IMR-90 (cell line): ENCODE results near the gene CCSER2. TPM values are rescaled to one million over a fixed set of nuclear protein-coding genes. Genes with fewer than 3 reads are reported as not detected.

Experiments used
- ATAC-seq: fragments of 200-7000 bp; cut with Tn5 transposase; 2 replicates; pipeline ENCODE4 v1.9.1; 2020; ENCODE audit warnings: low read depth, mild to moderate bottlenecking, moderate library complexity
- BruUV-seq: library from RNA; stranded (reverse); fragments of 400-500 nt; replicated peaks from 2 replicates; lab custom pipeline; 2021; lab: Mats Ljungman, UMichigan
- CTCF ChIA-PET: fragments of 300-600 bp; formaldehyde crosslinking; extraction: SDS; loops from one replicate; lab custom pipeline; 2021; ENCODE audit warnings: antibody characterized with exemption; lab: Yijun Ruan, JAX
- POLR2A ChIA-PET: fragments of 300-600 bp; sonication (Branson Sonifier 250); formaldehyde crosslinking; loops from one replicate; lab custom pipeline; 2022; ENCODE audit warnings: antibody characterized with exemption; ENCODE audit not compliant: unreplicated experiment; lab: Charles Lee
- DNase-seq: peaks from one replicate; pipeline ENCODE4 v3.0.0; 2013
- H2AFZ ChIP-seq: replicated peaks from 2 replicates; pipeline ENCODE3; 2013; ENCODE audit warnings: low read length, mild to moderate bottlenecking; ENCODE audit not compliant: poor library complexity
- H2AK5ac ChIP-seq: 2 replicates; pipeline ENCODE4 v1.6.1; 2013; ENCODE audit warnings: low read depth, low read length, inconsistent platforms
- H2AK9ac ChIP-seq: replicated peaks from 2 replicates; pipeline ENCODE3; 2013; ENCODE audit warnings: mild to moderate bottlenecking, low read depth, low read length, moderate library complexity; ENCODE audit not compliant: poor library complexity
- H2BK120ac ChIP-seq: 2 replicates; pipeline ENCODE4 v1.6.1; 2013; ENCODE audit warnings: low read depth, low read length, inconsistent platforms
- H2BK15ac ChIP-seq: 3 replicates; pipeline ENCODE4 v1.6.1; 2013; ENCODE audit warnings: low read depth, low read length, inconsistent platforms
- H2BK20ac ChIP-seq: 2 replicates; pipeline ENCODE4 v1.6.1; 2013; ENCODE audit warnings: low read depth, mild to moderate bottlenecking, inconsistent platforms, low read length, moderate library complexity
- H2BK5ac ChIP-seq: 2 replicates; pipeline ENCODE4 v1.6.1; 2013; ENCODE audit warnings: mild to moderate bottlenecking, low read depth, low read length, inconsistent platforms; ENCODE audit not compliant: poor library complexity, severe bottlenecking
- H3K14ac ChIP-seq: replicated peaks from 2 replicates; pipeline ENCODE4 v1.6.1; 2013; ENCODE audit warnings: low read depth, low read length, inconsistent platforms
- H3K18ac ChIP-seq: 2 replicates; pipeline ENCODE4 v1.6.1; 2013; ENCODE audit warnings: low read depth, low read length, control low read depth
- H3K23ac ChIP-seq: 2 replicates; pipeline ENCODE4 v1.6.1; 2013; ENCODE audit warnings: low read depth, low read length, inconsistent platforms
- H3K27ac ChIP-seq: 2 replicates; pipeline ENCODE4 v1.5.1; 2013; ENCODE audit warnings: mild to moderate bottlenecking, control low read depth, low read length; ENCODE audit not compliant: insufficient read depth
- H3K27me3 ChIP-seq: 2 replicates; pipeline ENCODE4 v1.6.1; 2013; ENCODE audit warnings: low read length; ENCODE audit not compliant: control insufficient read depth, insufficient read depth
- H3K36me3 ChIP-seq: 2 replicates; pipeline ENCODE4 v1.6.1; 2013; ENCODE audit warnings: low read length, mixed read lengths; ENCODE audit not compliant: control insufficient read depth, insufficient read depth
- H3K4ac ChIP-seq: 2 replicates; pipeline ENCODE4 v1.6.1; 2013; ENCODE audit warnings: low read depth, low read length, inconsistent platforms
- H3K4me1 ChIP-seq: 2 replicates; pipeline ENCODE4 v1.6.1; 2013; ENCODE audit warnings: low read length, mixed read lengths; ENCODE audit not compliant: control insufficient read depth, insufficient read depth
- H3K4me2 ChIP-seq: 2 replicates; pipeline ENCODE4 v1.6.1; 2013; ENCODE audit warnings: low read depth, mild to moderate bottlenecking, control low read depth, low read length, moderate library complexity
- H3K4me3 ChIP-seq: 2 replicates; pipeline ENCODE4 v1.5.1; 2013; ENCODE audit warnings: low read depth, mild to moderate bottlenecking, control low read depth, low read length, moderate library complexity; ENCODE audit not compliant: insufficient read depth
- H3K56ac ChIP-seq: 2 replicates; pipeline ENCODE4 v1.6.1; 2013; ENCODE audit warnings: low read length, inconsistent platforms; ENCODE audit not compliant: insufficient read depth; ENCODE audit errors: extremely low read depth
- H3K79me1 ChIP-seq, 2 experiments: 2 replicates each; pipeline ENCODE4 v1.6.1; 2013; ENCODE audit warnings: low read length in 2 of 2, inconsistent platforms in 1 of 2, low read depth in 1 of 2
- H3K9ac ChIP-seq: 2 replicates; pipeline ENCODE4 v1.6.1; 2013; ENCODE audit warnings: low read depth, low read length, control low read depth
- H3K9me1 ChIP-seq: 2 replicates; pipeline ENCODE4 v1.6.1; 2013; ENCODE audit warnings: low read length, inconsistent platforms; ENCODE audit not compliant: insufficient read depth
- H3K9me3 ChIP-seq: 2 replicates; pipeline ENCODE4 v1.6.1; 2013; ENCODE audit warnings: low read length; ENCODE audit not compliant: control insufficient read depth, insufficient read depth
- H4K20me1 ChIP-seq: 2 replicates; pipeline ENCODE4 v1.6.1; 2013; ENCODE audit warnings: low read length, inconsistent platforms; ENCODE audit not compliant: insufficient read depth
- H4K5ac ChIP-seq: 2 replicates; pipeline ENCODE4 v1.6.1; 2013; ENCODE audit warnings: mild to moderate bottlenecking, low read depth, low read length, control low read depth
- H4K8ac ChIP-seq, 2 experiments: 2 replicates each; pipeline ENCODE4 v1.6.1; 2013; ENCODE audit warnings: low read depth in 2 of 2, low read length in 2 of 2, control low read depth in 1 of 2, inconsistent platforms in 1 of 2
- H4K91ac ChIP-seq: 2 replicates; pipeline ENCODE4 v1.6.1; 2013; ENCODE audit warnings: low read depth, low read length, inconsistent platforms; ENCODE audit not compliant: insufficient read depth
- CEBPB ChIP-seq: IDR thresholded peaks from 2 replicates; pipeline ENCODE4 v1.6.1; 2012; ENCODE audit warnings: low read depth, low read length, improper control_type of control experiment
- MAFK ChIP-seq: IDR thresholded peaks from 2 replicates; pipeline ENCODE4 v1.6.1; 2012; ENCODE audit warnings: low read depth, low read length, improper control_type of control experiment
- dilution Hi-C: fragments of 300-500 bp; cut with HindIII; formaldehyde crosslinking; loops from one replicate; pipeline ENCODE4 v1.14.3; 2018; ENCODE audit warnings: low sequenced_read_pairs; ENCODE audit not compliant: unreplicated experiment
- in situ Hi-C: fragments of 300-500 bp; cut with MboI; formaldehyde crosslinking; loops from 3 replicates; pipeline ENCODE4 v1.14.3; 2019; ENCODE audit warnings: low sequenced_read_pairs, inconsistent platforms, mixed read lengths
- intact Hi-C: fragments of 100-400 bp; cut with micrococcal nuclease; formaldehyde crosslinking; loops from 2 replicates; pipeline ENCODE4 v1.10.0; 2022
- polyA plus RNA-seq, 3 experiments: library from polyadenylated mRNA; depleted of rRNA; stranded (reverse); fragments of >200 nt; gene quantifications; 2 replicates each; pipeline ENCODE4 v1.2.3, GENCODE V29; 2012; ENCODE audit warnings: low replicate concordance in 1 of 3
- total RNA-seq: library from RNA; depleted of rRNA; stranded (reverse); fragments of >200 nt; gene quantifications from 2 replicates; pipeline ENCODE4 v1.2.3, GENCODE V29; 2012

Gene CCSER2
- total and polyA plus RNA-seq, 2 of the 4 experiments (the other 2 are of a cell fraction) = 20.4 to 31.7 TPM

DNA sequence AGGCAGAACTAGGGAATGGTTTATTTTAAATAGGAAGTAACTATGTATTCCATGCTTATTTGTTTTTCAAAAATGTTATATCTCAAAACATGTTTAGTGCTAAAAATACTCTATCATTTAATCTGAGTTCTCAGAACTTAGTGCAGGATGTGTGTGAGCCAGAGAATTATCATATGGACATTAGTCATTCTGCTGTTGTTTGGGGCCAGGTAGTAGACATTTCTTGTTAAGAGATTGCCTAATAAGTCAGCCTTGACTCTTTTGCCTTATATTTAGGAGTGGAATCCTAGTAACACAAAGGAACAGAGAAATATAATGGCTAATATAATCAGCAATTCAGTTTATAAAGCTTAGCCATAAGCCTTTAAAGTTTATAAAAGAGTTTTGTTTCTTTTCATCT lies 149.8 kb downstream of the CCSER2 start:
- ChIA-PET POLR2A (no interaction called here), CTCF (no interaction called here)
- Histone ChIP-seq H2BK5ac (no peak overlapping the region), H2AFZ (no peak overlapping the region), H3K14ac (no peak overlapping the region), H3K4me2 (no peak overlapping the region), H3K23ac (no peak overlapping the region), H4K91ac (no peak overlapping the region), H3K27ac (no peak overlapping the region), H4K8ac (no peak overlapping the region), H4K5ac (no peak overlapping the region), H4K20me1 (no peaks in the 10 kb centered on the region), H3K27me3 (no peaks in the 10 kb centered on the region), H3K79me1 (peaks cover 18 to 20% of the 10 kb centered on the region in 2 experiments), H3K4me1 (no peaks in the 10 kb centered on the region; the same call in 1 of the 2 replicates), H2BK120ac (no peak overlapping the region), H2BK20ac (no peak overlapping the region), H3K18ac (no peak overlapping the region), H3K36me3 (peaks cover 3% of the 10 kb centered on the region; the same call in 1 of the 2 replicates), H3K4me3 (no peak overlapping the region), H3K9ac (no peak overlapping the region), H3K9me3 (no peaks in the 10 kb centered on the region), H3K56ac (no peak overlapping the region), H2BK15ac (no peak overlapping the region), H3K9me1 (no peaks in the 10 kb centered on the region), H2AK9ac (no peak overlapping the region), H2AK5ac (no peak overlapping the region), H3K4ac (no peak overlapping the region)
- dilution Hi-C loops (no loop called here), intact Hi-C loops (no loop called here), in situ Hi-C loops (no loop called here)
- TF ChIP-seq MAFK = no peak
- peak; percentile 68 for TF ChIP-seq CEBPB
- ATAC-seq (no peak), DNase-seq (peak; percentile 33)
- no TSS peak for BruUV-seq
